Measurements from ENCODE around the gene ARHGEF3. TPM values are rescaled to one million over a fixed set of nuclear protein-coding genes. Genes with fewer than 3 reads are reported as not detected.
A peak's percentile ranks its signal among the peaks of the same experiment; 100 is the strongest.
"Not testable (repeated sequence)": the region's sequence is repeated elsewhere in the genome, so short reads cannot be mapped to it uniquely, and the experiment has no call there.

ARHGEF3 gene
- total RNA-seq, 1 donor from 2014 or later: 37.5 TPM

DNA sequence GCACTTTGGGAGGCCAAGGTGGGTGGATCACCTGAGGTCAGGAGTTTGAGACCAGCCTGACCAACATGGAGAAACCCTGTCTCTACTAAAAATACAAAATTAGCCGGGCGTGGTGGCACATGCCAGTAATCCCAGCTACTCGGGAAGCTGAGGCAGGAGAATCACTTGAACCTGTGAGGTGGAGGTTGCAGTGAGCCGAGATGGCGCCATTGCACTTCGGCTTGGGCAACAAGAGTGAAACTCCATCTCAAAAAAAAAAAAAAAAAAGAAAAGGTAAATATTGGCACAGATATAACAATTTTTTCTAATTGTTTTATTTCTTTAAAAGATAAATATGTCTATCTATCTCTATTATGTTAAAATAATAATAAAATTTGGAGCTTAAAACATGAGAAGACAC lies 94.3 kb downstream of the ARHGEF3 start:
- H3K36me3 ChIP-seq; H3K9me3 ChIP-seq; DNase-seq; H3K4me3 ChIP-seq; ATAC-seq; H3K27me3 ChIP-seq; H3K27ac ChIP-seq; intact Hi-C loops (cut with DNase I); H3K4me1 ChIP-seq: not testable (repeated sequence)
- TF ChIP-seq, protein P1, sequence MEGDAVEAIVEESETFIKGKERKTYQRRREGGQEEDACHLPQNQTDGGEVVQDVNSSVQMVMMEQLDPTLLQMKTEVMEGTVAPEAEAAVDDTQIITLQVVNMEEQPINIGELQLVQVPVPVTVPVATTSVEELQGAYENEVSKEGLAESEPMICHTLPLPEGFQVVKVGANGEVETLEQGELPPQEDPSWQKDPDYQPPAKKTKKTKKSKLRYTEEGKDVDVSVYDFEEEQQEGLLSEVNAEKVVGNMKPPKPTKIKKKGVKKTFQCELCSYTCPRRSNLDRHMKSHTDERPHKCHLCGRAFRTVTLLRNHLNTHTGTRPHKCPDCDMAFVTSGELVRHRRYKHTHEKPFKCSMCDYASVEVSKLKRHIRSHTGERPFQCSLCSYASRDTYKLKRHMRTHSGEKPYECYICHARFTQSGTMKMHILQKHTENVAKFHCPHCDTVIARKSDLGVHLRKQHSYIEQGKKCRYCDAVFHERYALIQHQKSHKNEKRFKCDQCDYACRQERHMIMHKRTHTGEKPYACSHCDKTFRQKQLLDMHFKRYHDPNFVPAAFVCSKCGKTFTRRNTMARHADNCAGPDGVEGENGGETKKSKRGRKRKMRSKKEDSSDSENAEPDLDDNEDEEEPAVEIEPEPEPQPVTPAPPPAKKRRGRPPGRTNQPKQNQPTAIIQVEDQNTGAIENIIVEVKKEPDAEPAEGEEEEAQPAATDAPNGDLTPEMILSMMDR (IDR thresholded peaks at IDR 0.05): peak; percentile 10

DNA sequence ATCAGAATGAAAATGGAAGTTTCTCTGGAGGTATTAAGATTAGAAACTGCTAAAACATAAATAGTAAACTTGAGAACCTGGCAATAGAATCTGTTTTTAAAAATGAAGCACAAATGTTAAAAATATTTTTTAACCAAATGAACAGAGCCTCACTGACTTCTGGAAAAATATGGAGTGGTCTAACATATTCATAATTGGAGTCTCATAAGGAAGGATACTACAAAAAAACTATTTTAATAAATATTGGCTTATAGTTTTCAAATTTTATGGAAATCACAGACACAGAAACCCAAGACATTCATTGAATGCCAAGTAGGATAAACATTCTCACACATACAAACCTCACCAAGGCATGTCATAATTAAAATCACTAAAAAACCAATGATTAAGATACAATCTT lies 95.1 kb downstream of the ARHGEF3 start:
- Histone ChIP-seq H3K9me3 (no peaks in the 10 kb centered on the region), H3K27me3 (no peaks in the 10 kb centered on the region), H3K4me3 (no peak overlapping the region), H3K4me1 (no peaks in the 10 kb centered on the region), H3K36me3 (no peaks in the 10 kb centered on the region), H3K27ac (no peak overlapping the region)
- intact Hi-C loops (cut with DNase I): no loop called here
- TF ChIP-seq, protein P1 (IDR thresholded peaks at IDR 0.05): no peak
- no peak for DNase-seq
- ATAC-seq: no peak

DNA sequence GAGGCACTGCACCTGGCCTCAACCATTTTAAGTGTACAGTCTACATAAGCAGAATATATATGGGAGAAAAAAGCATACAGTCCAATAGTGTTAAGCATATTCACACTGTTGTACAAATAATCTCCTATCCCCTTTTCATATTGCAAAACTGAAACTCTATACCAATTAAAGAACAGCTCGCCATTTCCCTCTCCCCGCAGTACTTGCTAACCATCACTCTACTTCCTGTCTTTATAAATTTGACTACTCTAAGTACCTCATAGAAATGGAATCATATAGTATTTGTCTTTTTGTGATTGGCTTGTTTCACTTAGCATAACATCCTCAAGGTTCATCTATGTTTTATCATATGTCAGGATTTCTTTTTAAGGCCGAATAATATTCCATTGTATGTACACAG lies 97.0 kb downstream of the ARHGEF3 start:
- no peaks in the 10 kb centered on the region for H3K27me3 ChIP-seq
- no peak overlapping the region for H3K27ac ChIP-seq
- no peak for ATAC-seq
- no peak overlapping the region for H3K4me3 ChIP-seq
- TF ChIP-seq, protein P1 (IDR thresholded peaks at IDR 0.05): no peak
- DNase-seq: no peak
- H3K36me3 ChIP-seq: no peaks in the 10 kb centered on the region
- no peaks in the 10 kb centered on the region for H3K9me3 ChIP-seq
- intact Hi-C loops (cut with DNase I): loop anchor here (5.0 kb wide), 2 partner anchors 98 to 283 kb away; partner anchors contain the start of gene ARHGEF3
- H3K4me1 ChIP-seq: no peaks in the 10 kb centered on the region

DNA sequence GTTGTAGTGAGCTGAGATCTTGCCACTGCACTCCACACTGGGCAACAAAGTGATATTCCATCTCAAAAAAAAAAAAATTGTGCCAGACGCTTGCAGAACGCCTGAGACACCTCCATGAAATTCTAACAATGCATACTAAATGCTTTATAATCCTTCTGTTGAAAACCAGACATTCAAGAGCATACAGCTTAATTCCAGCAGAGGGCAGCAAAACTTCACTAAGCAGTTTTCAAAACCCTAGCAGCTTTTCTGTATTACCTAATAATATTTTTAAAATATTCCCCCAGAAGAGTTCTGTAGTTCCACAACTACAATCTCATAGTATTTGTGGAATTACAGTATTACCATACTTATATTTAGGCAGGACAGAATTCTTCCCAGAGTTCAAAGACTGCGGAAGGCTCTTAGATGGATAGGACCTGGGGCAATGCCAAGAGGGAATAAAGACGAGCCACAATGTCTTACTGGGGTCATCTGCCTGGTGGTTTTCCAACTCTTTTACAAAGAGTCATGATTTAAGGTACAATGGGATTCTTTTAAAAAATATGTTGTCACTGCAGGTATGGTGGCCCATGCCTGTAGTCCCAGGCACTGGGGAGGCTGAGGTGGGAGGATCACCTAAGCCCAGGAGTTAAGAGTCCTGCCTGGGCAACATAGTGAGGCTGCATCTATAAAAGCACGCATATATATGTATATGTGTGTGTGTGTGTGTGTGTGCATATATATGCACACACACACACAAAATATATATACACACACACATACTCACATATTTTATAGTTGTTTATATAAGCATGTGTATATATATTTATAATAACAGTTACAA lies 99.0 kb downstream of the ARHGEF3 start:
- Histone ChIP-seq H3K27me3 (no peaks in the 10 kb centered on the region), H3K36me3 (no peaks in the 10 kb centered on the region), H3K4me1 (no peaks in the 10 kb centered on the region), H3K4me3 (no peak overlapping the region), H3K9me3 (no peaks in the 10 kb centered on the region), H3K27ac (no peak overlapping the region)
- ATAC-seq (peak; percentile 87), DNase-seq (no peak)
- intact Hi-C loops (cut with DNase I): loop anchor here (5.0 kb wide), 2 partner anchors 100 to 285 kb away; partner anchors contain the start of gene ARHGEF3
- TF ChIP-seq, protein P1 (IDR thresholded peaks at IDR 0.05): peak; percentile 86

DNA sequence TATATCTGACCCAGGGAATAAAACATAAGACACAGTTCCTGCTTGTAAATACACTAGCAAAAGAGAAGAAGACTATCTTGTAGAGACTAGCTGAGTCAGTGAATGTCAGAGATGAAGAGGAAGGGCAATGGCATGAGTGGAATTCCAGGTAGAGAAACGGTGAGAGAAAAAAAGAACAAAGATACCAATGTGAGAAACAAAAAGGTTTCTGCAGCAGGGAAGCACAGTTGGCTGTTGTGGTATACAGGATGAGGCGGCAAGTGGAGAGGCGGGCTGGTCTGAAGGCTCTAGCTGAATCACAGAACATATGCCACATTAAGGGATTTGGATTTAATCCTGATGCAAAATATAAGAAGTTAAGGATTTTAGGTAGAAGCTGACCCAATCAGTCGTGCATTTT lies 101.6 kb downstream of the ARHGEF3 start:
- DNase-seq: no peak
- no peaks in the 10 kb centered on the region for H3K4me1 ChIP-seq
- intact Hi-C loops (cut with DNase I): loop anchor here (5.0 kb wide), 2 partner anchors 102 to 287 kb away; partner anchors contain the start of gene ARHGEF3
- H3K27ac ChIP-seq: no peak overlapping the region
- H3K36me3 ChIP-seq: no peaks in the 10 kb centered on the region
- H3K27me3 ChIP-seq: no peaks in the 10 kb centered on the region
- TF ChIP-seq, protein P1 (IDR thresholded peaks at IDR 0.05): no peak
- H3K9me3 ChIP-seq: no peaks in the 10 kb centered on the region
- no peak overlapping the region for H3K4me3 ChIP-seq
- no peak for ATAC-seq

Data from upper lobe of right lung (tissue), 1 donor.